ENCODE measurements around the gene CYTH2.

The CYTH2 gene

GRCh38 chr19:48469289-48469881, at the start of gene CYTH2:
TSS of gene CYTH2 (plus strand) at chr19:48469369. CDS start at chr19:48469508, 139 bp downstream.
- H3K4me3 ChIP-seq (ENCODE audit: control insufficient read depth, low read depth, low read length), result peak within 1 kb of the TSS; percentile 67
- no peak for TF ChIP-seq CTCF (IDR thresholded peaks at IDR 0.05; ENCODE audit: control insufficient read depth, insufficient read depth, low read depth, low read length, missing control alignments)
- DNase-seq (ENCODE audit: low read depth), result peak; percentile 37

- no peak for TF ChIP-seq CTCF (IDR thresholded peaks at IDR 0.05; ENCODE audit: control insufficient read depth, insufficient read depth, low read depth, low read length, missing control alignments)
- H3K4me3 ChIP-seq (ENCODE audit: control insufficient read depth, low read depth, low read length), result no peak overlapping the region
- DNase-seq (ENCODE audit: low read depth), result no peak
These were observed 47.6 kb upstream of the CYTH2 start for GRCh38 chr19:48421548-48421947.

- no peak for TF ChIP-seq CTCF (IDR thresholded peaks at IDR 0.05; ENCODE audit: control insufficient read depth, insufficient read depth, low read depth, low read length, missing control alignments)
- no peak for DNase-seq (ENCODE audit: low read depth)
These were observed 44.4 kb upstream of the CYTH2 start for GRCh38 chr19:48424694-48425219.

GRCh38 chr19:48428670-48429069, 40.5 kb upstream of the CYTH2 start:
- no peak overlapping the region for H3K4me3 ChIP-seq (ENCODE audit: control insufficient read depth, low read depth, low read length)
- TF ChIP-seq CTCF (IDR thresholded peaks at IDR 0.05; ENCODE audit: control insufficient read depth, insufficient read depth, low read depth, low read length, missing control alignments), result no peak
- DNase-seq (ENCODE audit: low read depth), result no peak

More at GRCh38 chr19:48424694-48425219, 44.4 kb upstream of the CYTH2 start:
- no peak overlapping the region for H3K4me3 ChIP-seq (ENCODE audit: control insufficient read depth, low read depth, low read length)

GRCh38 chr19:48433337-48433736, 35.8 kb upstream of the CYTH2 start:
- H3K4me3 ChIP-seq (ENCODE audit: control insufficient read depth, low read depth, low read length), result no peak overlapping the region
- no peak for DNase-seq (ENCODE audit: low read depth)
- TF ChIP-seq CTCF (IDR thresholded peaks at IDR 0.05; ENCODE audit: control insufficient read depth, insufficient read depth, low read depth, low read length, missing control alignments), result no peak

- no peak overlapping the region for H3K4me3 ChIP-seq (ENCODE audit: control insufficient read depth, low read depth, low read length)
- no peak for TF ChIP-seq CTCF (IDR thresholded peaks at IDR 0.05; ENCODE audit: control insufficient read depth, insufficient read depth, low read depth, low read length, missing control alignments)
- DNase-seq (ENCODE audit: low read depth), result no peak
These were observed 32.6 kb upstream of the CYTH2 start for GRCh38 chr19:48436586-48436985.
